IPS DF 4.7 (cell line): ENCODE measurements around the gene H2BK1.

ENCODE experiments used
- DNase-seq: peaks from one replicate; pipeline ENCODE4 v3.0.0-alpha.2; 2013; ENCODE audit warnings: low spot score; ENCODE audit errors: extremely low read depth

Gene H2BK1

DNA sequence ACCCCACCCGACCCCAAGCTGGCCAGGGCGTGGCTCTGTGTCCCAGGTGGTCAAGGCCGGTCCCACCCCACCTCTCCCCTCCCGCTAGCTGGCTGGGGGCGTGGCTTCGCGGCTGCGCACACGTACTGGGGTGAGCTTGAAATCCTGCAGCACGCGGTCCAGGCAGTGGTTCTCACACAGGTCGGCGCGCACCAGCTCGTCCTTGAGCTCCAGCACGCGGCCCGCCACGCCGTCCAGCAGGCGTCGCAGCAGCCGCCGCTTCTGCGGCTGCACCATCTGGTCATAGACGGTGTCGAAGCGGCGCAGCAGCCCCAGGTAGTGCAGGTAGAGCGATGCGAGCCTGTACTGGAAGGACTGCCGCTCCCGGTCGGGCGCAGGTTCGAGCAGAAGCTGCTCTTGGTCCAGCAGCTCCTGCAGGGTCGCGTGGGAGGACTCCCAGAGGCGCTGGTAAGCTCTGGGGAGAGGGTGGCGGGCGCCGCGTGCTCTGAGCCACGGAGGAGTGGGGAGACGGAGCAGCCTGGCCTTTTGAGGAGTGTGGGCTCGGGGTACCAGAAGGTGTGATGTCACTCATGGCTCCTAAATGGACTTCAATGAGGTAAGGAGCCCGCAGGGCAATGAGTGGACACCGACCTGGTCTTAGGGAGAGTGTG is 5.8 kb downstream of the H2BK1 start:
- DNase-seq, result no peak

DNA sequence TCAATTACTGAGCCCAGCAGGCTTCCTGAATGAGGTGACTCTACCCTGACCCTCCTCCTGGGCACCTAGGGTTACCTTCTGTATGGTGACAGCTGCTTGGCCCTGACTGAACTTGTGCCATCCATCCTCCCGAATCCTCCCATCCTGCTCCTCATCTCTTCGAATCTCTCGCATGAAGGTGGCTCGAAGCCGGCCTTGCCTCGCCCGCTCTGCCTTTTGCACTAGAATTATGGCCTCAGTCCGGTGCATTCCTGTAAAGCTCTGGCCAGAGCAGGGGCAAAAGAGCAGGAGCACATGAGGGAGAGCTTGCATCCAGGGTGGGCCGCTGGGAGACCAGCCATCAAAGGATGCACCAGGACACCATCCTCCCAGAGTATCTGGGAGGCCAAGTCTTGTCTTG is 7.5 kb downstream of the H2BK1 start:
- no peak for DNase-seq

GRCh38 chr7:151201751-151202150 is 8.5 kb downstream of the H2BK1 start:
- no peak for DNase-seq

GRCh38 chr7:151201344-151201743 is 8.9 kb downstream of the H2BK1 start:
- DNase-seq, result no peak

GRCh38 chr7:151198945-151199848 is 11.1 kb downstream of the H2BK1 start:
- no peak for DNase-seq

DNA sequence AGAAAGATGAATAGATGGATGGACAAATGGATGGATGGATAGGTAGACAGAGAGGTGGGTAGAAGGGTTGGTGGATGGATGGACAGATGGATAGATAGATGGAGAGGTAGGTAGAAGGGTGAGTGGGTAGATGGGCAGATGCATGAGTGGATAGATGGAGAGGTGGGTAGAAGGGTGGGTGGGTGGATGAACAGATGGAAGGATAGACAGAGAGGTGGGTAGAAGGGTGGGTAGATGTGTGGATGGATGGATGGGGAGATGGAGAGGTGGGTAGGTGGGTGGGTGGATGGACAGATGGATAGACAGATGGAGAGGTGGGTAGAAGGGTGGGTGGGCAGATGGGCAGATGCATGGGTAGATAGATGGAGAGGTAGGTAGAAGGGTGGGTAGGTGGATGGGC is 12.4 kb downstream of the H2BK1 start:
- DNase-seq, result no peak

GRCh38 chr7:151195616-151196450 is 14.5 kb downstream of the H2BK1 start:
- DNase-seq, result no peak

- DNase-seq, result no peak
These were observed 16.1 kb downstream of the H2BK1 start for GRCh38 chr7:151194188-151194587.

DNA sequence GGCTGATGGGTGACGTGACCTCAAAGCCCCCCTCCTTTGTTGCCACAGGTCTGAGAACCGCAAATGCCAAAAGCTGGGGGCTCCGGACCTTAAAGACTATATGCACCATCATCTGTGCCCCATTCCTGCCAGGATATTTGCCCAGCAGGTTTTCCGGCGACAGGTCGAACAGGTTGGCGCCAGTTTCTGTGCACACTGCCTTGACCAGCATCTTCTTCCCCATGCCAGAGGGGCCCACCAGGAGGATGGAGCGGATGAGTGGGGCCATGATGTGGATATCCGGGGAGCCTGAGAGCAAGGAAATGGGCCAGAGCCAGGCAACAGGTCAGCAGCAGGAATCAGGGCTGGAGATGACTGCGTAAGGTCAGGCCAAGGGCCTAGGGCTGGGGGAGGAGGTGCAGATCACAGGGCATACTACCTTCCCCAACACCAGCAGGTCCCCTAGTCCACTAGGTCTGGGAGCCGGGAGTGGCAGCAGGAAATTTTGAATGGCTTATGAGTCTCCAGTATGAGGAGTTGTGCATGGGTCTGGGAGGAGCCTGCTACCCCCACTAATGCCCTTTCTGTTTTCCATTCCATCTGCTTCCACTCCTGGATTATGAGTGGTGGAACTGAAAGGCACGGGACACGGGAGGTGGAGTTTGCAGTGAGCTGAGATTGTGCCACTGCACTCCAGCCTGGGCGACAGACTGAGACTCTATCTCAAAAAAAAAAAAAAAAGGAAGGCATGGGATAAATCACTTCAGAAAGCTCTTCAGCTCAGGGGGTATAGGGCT is 16.9 kb downstream of the H2BK1 start:
- no peak for DNase-seq

DNA sequence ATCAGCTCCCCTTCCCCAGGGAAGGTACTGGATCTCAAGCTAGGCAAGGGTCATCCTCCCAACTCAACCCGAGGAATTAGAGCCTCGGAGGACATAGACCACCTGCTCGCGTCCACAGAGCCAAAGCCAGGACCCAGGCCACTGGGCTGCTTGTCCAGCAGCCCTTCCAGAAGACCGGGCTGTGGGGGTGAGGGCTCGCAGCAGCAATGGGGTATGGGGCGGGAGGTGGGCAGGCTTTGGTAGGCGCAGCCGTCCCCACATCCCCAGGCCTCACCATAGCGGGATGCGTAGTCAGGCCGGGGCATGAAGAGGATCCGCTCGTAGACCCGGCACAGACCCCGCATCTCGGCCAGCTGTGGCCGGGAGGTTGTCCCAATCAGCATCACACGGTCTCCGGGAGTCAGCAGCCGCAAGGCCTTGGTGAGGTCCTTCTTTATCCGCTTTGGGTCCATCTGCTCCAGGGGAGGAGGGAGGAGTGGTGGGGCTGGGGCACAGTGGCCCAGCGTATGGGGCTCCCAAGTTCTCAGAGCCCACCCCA is 18.2 kb downstream of the H2BK1 start:
- DNase-seq, result no peak

- DNase-seq, result no peak
These were observed 18.7 kb downstream of the H2BK1 start for GRCh38 chr7:151191544-151191943.

GRCh38 chr7:151189038-151189437 is 21.2 kb downstream of the H2BK1 start:
- no peak for DNase-seq

DNA sequence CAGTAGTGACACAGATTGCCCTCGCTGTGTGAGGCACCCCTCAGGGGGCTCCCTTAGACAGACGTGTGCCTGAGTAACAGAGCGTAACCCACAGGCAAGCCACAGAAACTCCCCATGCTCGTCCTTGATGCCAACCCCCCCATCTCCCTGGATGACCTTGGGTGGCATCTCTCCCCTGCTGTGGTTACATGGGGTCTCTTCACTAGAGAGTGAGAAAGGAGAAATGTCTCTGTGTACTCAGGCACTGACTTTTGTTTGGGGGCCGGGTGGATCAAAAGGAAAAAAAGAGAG is 22.1 kb downstream of the H2BK1 start:
- no peak for DNase-seq

DNA sequence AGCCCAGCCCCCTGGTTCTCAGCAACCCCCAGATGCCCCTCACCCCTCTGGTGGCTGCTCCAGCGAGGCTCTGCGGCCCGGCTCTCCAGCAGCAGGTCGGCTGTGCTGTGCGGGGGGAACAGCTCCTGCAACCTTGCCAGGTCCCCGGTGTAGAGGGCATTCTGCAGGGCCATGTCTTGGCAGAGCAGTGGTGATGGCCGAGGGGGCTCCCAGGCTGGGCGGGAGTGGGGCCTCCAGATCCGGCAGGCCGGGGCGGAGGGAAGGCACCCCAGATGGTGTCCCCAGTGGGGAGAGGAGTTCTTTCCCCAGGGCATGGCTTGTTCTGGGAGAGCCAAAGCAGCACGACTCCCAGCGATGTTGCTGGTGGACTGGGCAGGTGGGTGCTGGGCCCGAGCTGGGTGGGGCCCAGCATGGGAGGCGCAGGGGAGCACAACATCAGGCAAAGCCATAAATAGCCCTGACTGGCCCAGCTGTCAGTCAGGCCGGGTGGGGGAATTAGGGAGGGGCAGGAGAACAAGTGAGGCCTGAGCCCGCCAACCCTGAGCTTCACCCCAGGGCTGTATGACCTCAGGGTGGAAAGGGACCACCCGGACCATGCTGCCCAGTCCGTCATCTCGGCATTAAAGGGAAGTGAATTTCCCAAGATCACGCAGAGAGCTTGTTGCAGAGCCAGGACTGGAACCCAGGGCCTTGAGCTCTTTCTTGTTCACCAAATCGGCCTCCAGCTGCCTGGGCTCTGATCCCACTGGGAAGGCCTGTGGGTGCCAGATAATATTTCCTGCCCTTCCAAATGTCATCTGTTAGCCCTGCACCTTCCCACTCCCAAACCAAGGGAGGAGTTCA is 22.7 kb downstream of the H2BK1 start:
- no peak for DNase-seq

- no peak for DNase-seq
These were observed 23.5 kb downstream of the H2BK1 start, which contains the start of gene ASB10 for GRCh38 chr7:151186640-151187408. Gene ASB10 (minus strand): TSS chr7:151187250. CDS start chr7:151187130, 120 bp downstream.

DNA sequence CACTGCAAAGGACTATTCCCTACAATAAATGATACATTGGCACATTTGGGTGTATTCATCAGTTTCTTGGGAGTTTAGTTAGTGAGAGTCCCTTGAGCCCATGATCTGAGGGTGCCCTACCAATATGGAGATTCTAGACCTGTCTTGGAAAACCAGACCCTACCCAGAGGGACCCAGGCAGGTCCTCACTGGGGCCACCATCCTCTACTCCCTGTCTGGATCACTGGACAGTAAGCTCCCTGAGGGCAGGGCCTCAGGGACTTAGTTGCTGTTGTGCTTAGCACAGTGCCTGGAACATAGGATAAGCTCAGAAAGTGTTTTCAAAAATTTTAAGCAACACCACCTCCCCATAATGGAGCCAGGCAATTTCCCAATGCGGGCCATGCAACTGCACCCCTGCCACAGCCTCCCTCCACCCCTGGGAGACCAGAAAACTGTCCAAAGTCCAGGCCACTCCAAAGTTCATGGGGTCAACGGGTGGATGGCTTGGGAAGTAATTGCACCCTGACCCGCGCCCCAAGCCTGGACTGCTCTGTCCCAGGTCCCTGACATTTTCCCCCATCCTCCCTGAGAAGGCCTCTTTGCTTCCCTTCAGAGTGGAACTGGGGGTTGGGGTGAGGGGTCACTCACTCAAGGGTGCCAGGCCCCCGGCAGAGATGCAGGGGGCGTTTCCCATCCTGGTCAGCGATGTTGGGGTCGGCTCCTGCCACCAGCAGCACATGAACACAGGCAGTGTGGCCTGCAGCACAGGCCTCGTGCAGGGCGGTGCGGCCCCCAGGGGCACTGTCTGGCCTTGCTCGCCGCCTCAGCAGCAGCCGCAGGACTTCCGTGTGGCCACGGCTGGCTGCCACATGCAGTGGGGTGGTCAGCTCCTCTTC is 24.3 kb downstream of the H2BK1 start:
- DNase-seq, result no peak

GRCh38 chr7:151181011-151181431 is 29.3 kb downstream of the H2BK1 start:
- no peak for DNase-seq

- no peak for DNase-seq
These were observed 30.3 kb downstream of the H2BK1 start for GRCh38 chr7:151179946-151180345.
